ENCODE results near the gene MARVELD1. TPM values are rescaled to one million over a fixed set of nuclear protein-coding genes. Genes with fewer than 3 reads are reported as not detected.
A peak's percentile ranks its signal among the peaks of the same experiment; 100 is the strongest.
"Not testable (repeated sequence)": the region's sequence is repeated elsewhere in the genome, so short reads cannot be mapped to it uniquely, and the experiment has no call there.

Gene MARVELD1
- 10 to 100 TPM; 37.3 to 54.7 (median 45.3) TPM for polyA plus RNA-seq (ENCODE audit: insufficient read length in 4 of 4)

DNA sequence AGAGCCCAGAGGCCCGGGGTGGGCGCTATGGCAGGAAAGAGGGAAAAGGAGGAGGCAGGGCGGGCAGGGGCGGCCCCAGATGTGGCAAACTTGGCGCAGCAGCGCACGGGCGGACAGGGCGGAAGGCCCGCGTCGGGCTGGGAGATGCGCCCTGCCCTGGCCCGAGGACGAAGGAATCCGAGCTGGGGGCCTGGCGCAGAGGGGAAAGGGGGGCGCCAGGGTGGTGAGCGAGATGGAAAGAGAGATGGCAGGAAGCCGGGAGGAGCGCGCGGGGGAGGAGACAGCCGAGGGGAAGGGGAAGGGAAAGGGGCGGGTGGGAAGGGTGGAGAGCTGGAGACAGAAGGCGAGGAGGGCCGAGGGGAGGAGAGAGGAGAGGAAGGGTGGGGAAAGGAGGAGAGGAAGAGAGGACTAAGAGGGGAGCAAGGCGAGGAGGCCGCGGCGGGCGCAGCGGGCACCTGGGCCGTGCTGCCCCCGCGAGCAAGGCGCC, at the start of gene MARVELD1:
Gene MARVELD1 (plus strand): TSS at position 392 of the 487 bp plus-strand sequence. CDS start 147 bp downstream, outside the sequence.
- peak in 1 of 4 donors; percentile 73 for DNase-seq (ENCODE audit: low read depth in 4 of 4, low spot score in 2 of 4)

GRCh38 chr10:97664282-97664850, 49.2 kb upstream of the MARVELD1 start:
- no peak for DNase-seq (ENCODE audit: low read depth in 4 of 4, low spot score in 2 of 4)

DNA sequence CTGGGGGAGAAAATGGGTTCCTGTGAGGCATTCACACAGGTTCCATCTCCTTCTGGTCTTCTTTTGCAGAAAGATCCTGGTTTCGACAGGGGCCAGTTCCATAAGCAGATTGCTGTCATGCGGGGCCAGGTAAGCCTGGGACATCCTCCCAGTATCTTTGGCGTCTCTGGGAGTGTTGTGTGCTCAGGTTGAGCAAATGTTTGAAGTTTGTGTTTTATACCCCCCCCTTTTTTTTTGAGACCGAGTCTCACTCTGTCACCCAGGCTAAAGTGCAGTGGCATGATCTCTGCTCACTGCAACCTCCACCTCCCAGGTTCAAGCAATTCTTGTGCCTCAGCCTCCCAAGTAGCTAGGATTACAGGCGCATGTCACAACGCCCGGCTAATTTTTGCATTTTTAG, 46.5 kb upstream of the MARVELD1 start:
- DNase-seq (ENCODE audit: low read depth in 4 of 4, low spot score in 2 of 4) = no peak

DNA sequence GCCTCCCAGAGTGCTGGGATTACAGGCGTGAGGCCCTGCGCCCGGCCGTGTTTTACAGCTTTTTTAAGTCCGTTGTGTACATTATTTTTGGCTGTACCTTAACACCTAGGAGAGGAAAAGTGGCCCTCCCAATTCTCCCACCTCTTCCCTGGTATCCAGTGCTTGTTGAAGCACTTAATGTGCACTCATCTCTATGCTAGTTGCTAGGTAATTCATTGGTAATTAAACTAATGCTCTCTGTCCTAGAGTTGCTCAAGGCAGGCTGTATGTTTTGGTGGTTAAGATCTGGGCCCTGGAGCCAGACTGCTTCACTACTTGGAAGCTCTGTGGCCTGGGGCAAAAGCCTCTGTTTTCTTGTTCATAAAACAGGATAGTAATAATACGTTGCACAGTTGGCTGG, 46.1 kb upstream of the MARVELD1 start:
- no peak for DNase-seq (ENCODE audit: low read depth in 4 of 4, low spot score in 2 of 4)

DNA sequence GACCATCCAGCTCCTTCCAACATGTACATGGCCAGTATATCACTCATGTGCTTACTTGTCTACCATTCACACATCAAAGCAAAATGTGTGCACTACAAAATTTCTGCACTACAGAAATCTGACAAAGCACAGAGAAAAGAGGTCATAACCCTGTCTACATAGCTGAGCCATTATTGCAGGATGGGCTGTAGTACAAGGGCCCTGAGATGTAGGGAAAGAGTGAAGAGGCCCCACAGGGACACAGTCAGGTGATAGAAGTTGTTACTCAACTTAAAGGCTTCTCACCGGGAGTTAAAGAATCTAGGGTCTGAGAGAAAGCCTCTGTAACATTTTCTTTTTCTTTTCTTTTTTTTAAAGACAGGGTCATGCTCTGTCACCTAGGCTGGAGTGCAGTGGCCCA, 44.0 kb upstream of the MARVELD1 start:
- DNase-seq (ENCODE audit: low read depth in 4 of 4, low spot score in 2 of 4) = no peak

- DNase-seq (ENCODE audit: low read depth in 4 of 4, low spot score in 2 of 4) = no peak
Measured at GRCh38 chr10:97673736-97674525, 39.6 kb upstream of the MARVELD1 start.

DNA sequence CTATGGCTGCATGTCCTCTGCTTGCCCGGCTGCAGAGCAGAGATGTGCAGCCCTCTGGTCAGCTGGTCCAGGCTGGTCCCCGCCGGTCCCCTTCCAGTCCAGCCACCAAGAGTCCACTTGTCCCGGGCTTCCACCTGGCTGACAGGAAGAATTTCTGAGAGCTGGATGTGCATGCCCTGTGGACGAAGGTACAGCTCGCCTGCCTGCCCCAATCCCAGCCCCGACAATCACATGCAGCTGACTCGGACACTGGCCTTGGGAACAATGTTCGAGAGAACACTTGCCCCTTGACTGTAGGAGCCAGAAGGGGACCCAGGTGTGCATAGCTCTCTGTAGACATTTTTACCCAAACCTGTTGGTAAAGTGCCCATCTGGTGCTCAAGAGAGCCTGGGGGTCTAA, 38.3 kb upstream of the MARVELD1 start:
- DNase-seq (ENCODE audit: low read depth in 4 of 4, low spot score in 2 of 4) = no peak

DNA sequence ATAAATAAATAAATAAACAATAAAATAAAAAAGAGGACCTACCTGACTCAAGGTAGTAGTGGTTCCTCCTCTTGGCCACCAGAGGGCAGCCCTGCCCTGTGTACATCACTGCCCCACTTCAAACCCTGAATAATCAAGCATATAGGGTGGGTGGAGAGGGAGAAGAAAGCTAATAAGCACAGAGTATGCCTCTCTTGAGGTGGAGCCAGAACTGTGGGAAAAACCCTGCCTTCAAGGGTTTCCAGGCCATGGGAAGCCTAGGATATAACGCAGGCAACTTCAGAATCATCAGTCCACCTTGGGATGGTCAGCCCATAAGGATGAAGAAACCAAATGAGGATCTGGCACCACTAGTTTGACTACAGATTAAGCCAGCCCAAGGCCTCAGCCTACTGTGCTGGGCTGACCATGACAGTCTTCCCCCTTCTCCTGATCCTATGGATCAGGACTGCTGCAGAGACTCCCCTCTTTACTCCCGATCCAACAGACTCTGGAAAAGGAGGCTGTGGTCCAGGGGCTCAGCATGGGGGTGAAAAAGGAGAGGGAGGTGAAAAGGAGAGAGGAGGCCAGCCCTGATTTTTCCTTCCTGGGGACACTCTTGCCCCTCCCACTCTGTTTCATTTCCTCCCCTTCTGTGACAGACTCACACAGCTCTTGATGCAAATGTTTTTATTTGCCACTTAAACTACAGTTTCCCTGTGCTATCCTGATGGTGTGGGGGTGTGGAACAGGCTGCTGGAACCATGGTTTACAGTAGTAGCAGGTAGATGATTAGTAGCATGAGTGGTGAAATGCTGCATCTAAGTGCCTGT, 36.6 kb upstream of the MARVELD1 start:
- DNase-seq (ENCODE audit: low read depth in 4 of 4, low spot score in 2 of 4) = no peak

DNA sequence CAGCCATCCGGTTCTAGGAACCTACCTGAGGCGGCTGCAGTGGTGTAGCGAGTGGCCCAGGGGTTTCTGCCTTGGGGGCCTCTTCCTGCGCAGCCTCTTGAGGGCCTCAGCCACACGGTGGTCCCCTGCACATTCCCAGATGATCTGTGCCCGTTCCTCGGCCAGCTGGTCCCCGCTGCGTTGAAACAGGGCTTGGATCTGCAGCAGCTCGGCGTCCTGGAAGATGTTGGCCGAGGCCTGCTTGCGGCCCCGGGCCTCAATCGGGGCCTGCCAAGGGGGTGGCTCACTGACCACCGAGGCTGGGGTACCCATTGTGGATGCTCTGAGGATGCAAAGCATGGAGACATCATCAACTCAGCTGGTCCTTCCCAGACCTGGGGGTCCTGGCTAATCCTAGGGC, 33.9 kb upstream of the MARVELD1 start:
- no peak for DNase-seq (ENCODE audit: low read depth in 4 of 4, low spot score in 2 of 4)

GRCh38 chr10:97682042-97682441, 31.5 kb upstream of the MARVELD1 start:
- no peak for DNase-seq (ENCODE audit: low read depth in 4 of 4, low spot score in 2 of 4)

DNA sequence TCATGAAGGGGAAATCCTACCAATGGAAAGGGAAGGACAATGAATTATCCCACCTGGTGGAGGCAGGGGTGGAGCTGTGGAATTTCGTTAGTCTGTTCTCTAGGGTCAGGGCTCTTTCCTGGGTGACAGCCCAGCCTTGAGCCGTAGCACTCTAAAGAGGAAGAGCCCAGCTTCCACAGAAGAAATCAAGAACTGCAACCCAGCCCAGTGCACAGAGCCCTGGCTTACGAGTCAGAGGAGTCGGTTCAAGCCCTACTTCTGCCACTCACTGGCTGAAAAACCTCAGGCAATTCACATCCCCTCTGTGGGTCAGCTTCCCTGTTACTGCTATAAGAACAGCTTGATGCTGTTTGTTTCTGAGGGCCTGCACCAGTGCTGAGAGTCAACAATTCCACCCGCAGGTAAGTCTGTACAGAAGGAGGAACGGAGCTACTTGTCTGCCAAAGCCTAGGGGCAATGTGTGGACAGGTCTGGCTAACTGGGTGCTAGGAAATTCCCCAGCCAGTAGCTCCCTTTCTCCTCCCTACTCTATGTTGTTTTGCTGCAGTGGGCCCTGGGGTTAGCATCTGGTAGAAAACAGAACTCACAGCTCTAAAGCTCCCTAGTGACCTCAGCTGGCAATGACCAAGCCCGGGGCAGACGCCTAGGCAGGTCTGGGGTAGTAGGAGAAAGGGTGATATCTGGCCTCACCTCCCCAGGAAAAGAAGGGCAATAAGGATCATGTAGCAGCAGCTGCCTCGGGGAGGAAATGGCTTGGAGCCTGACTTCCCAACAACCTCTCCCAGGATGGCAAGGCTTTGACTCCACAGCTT, 29.8 kb upstream of the MARVELD1 start:
- no peak for DNase-seq (ENCODE audit: low read depth in 4 of 4, low spot score in 2 of 4)

DNA sequence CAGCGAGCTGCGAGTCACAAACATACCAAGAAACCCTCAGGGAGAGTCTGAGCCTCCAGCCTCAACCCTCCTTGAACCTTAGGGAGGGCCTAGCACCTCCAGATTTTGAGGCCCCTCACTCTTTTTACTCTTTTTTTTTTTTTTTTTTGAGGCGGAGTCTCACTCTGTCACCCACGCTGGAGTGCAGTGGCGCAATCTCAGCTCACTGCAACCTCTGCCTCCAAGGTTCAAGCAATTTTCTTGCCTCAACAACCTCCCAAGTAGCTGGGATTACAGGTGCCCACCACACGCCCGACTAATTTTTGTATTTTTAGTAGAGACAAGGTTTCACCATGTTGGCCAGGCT, 29.2 kb upstream of the MARVELD1 start:
- not testable (repeated sequence) for DNase-seq (ENCODE audit: low read depth in 4 of 4, low spot score in 2 of 4)

GRCh38 chr10:97684866-97685394, 28.6 kb upstream of the MARVELD1 start:
- DNase-seq (ENCODE audit: low read depth in 4 of 4, low spot score in 2 of 4) = no peak

DNA sequence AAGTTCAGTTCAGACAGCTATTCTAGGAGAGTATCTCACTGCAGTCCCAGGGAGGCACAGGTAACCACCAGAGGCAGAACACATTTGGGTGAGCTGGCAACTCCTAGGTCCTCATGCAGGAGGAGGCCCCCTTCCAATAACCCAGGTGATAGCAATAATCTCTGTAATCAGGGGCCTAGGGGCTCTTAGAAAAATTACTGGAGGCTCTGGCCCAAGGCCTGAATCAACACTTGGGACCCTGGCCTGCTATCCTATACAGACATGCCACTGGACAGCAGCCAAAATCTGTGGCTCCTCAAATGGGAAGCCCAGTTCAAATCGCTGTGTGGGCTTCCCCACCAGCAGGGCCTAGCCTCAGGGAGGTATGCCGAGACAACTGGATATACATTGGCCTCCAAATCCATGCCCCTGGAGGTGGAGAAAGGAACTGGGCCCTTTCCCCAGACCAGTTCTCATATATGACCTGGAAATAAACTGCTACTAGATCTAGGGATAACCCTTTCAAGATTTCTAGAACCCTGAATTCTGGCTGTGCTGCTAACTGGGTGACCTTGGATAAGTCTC, 28.1 kb upstream of the MARVELD1 start:
- no peak for DNase-seq (ENCODE audit: low read depth in 4 of 4, low spot score in 2 of 4)

DNA sequence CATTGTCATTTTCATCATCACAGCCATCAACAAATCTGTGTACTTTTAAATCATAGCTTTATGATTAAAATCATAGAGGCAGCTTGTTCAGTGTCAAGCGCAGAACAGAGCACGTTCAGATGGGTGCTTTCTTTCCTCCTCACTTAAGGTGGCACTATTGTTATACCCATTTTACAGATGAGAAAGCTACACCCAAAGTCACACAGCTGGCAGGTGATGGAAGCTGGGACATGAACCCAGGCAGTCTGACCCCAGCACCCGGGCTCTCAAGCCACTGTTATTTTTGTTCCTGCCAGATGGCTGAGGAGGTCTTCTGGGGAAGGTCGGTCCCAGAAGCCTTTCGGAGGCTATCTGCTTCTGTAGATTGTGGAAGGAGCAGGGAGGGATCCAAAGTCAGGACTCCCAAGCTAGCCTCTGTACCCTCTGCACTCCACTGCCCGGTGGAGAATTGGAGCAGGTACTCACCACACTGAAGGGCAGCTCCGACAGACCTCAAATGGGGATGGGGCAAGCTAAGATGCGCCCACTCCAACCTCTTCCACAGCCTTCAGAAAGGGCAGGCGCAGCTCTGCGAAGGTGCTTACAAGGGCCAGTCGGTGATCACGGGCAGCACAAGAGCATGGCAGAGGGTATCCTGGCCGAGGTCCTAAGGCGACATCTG, 27.1 kb upstream of the MARVELD1 start:
- no peak for DNase-seq (ENCODE audit: low read depth in 4 of 4, low spot score in 2 of 4)

- DNase-seq (ENCODE audit: low read depth in 4 of 4, low spot score in 2 of 4) = peak; percentile 75 to 94 (median 88)
Measured at GRCh38 chr10:97686962-97687784, 26.4 kb upstream of the MARVELD1 start, which contains the start of gene AVPI1. TSS of gene AVPI1 (minus strand) at chr10:97687241. CDS start at chr10:97679905, 7,336 bp downstream.

DNA sequence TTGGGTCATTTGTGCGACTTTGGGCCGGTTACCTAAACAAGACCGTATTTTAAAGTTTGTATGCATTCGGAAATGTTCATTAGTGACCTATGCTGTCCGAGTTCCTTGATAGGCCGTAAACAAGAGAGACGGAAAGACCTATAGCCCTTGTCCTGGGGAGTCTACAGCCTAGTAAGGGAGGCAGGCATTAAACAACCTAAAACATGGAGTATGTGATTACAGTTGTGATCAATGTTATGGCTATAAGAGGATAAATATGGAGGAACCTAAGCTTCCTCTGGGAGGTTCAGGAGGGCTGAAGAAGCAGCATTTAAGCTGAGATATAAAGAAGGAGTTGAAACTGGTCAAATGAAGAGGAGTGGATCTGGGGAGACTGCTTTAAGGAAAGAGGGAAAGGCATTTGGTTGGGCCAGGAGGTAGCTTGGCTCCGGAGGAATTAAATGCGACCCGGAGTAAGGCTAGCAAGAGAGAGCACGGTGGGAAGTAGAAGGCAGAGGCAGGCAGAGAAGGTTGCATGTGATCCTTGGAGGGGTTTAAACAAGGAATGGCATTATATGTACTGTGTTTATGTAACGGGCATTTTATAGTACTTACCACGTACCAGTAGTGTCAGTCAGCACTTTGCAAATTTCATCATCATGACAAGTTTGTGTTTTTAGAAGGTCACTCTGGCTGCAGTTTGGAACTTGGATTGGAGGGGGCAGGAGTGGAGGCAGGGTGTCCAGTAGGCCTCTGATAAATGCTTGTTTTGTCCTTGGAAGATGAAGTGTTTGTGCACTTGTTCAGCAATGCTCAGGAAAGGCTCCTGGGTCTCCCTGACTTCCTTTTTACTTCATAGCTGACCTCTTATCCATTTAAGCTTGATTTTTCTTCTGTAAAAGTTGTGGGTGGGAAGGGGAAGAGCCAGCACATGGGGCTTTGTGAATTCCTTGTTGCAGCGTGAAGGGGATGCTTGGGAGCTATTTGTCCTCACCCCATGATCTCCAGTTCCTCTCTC, 25.4 kb upstream of the MARVELD1 start:
- peak in 1 of 4 donors; percentile 47 for DNase-seq (ENCODE audit: low read depth in 4 of 4, low spot score in 2 of 4)

All from left renal cortex interstitium (tissue), 4 donors.